Neural cell (in vitro differentiated cells): ENCODE results near the gene TOR4A. TPM values are rescaled to one million over a fixed set of nuclear protein-coding genes. Genes with fewer than 3 reads are reported as not detected.

Experiments used
- H2AFZ ChIP-seq: fragments of 200-600, 300-800 bp; sonication (generic), shearing (Covaris generic); 2 replicates; pipeline ENCODE4 v1.6.0; 2014; ENCODE audit warnings: low read depth, mild to moderate bottlenecking, antibody characterized with exemption, low read length, moderate library complexity
- H3F3A ChIP-seq: fragments of 200-600 bp; shearing (Covaris generic); 2 replicates; pipeline ENCODE4 v1.6.1; 2016; ENCODE audit warnings: mild to moderate bottlenecking, moderate library complexity, mixed read lengths, antibody characterized with exemption, low read length; ENCODE audit not compliant: insufficient read depth, poor library complexity, severe bottlenecking
- H3K27ac ChIP-seq: fragments of 200-600, 300-800 bp; sonication (generic), shearing (Covaris generic); 2 replicates; pipeline ENCODE4 v1.5.1; 2014; ENCODE audit warnings: mild to moderate bottlenecking, low read length, moderate library complexity
- H3K27me3 ChIP-seq: fragments of 300-800, 200-600 bp; sonication (generic), shearing (Covaris generic); 2 replicates; pipeline ENCODE4 v1.6.0; 2014; ENCODE audit warnings: mild to moderate bottlenecking, low read depth, low read length, moderate library complexity; ENCODE audit not compliant: insufficient read depth
- H3K36me3 ChIP-seq: fragments of 300-800, 200-600 bp; sonication (generic), shearing (Covaris generic); 2 replicates; pipeline ENCODE4 v1.5.1; 2014; ENCODE audit warnings: mild to moderate bottlenecking, antibody characterized with exemption, low read length, moderate library complexity; ENCODE audit not compliant: insufficient read depth
- H3K4me2 ChIP-seq: fragments of 300-800, 200-600 bp; sonication (generic), shearing (Covaris generic); 2 replicates; pipeline ENCODE4 v1.6.0; 2014; ENCODE audit warnings: mild to moderate bottlenecking, low read length
- H3K4me3 ChIP-seq: fragments of 300-800, 200-600 bp; sonication (generic), shearing (Covaris generic); 2 replicates; pipeline ENCODE4 v1.5.1; 2014; ENCODE audit warnings: mild to moderate bottlenecking, low read length, moderate library complexity
- H3K79me2 ChIP-seq: fragments of 200-600 bp; shearing (Covaris generic); replicated peaks from 2 replicates; pipeline ENCODE4 v1.6.0; 2014; ENCODE audit warnings: mild to moderate bottlenecking, low read length, moderate library complexity; ENCODE audit not compliant: insufficient read depth
- H3K9ac ChIP-seq: fragments of 300-800, 200-600 bp; sonication (generic), shearing (Covaris generic); 2 replicates; pipeline ENCODE4 v1.6.1; 2016; ENCODE audit warnings: mild to moderate bottlenecking, low read length, mixed read lengths
- H3K9me2 ChIP-seq: fragments of 200-600 bp; shearing (Covaris generic); 2 replicates; pipeline ENCODE4 v1.6.1; 2016; ENCODE audit warnings: mild to moderate bottlenecking, low read length, mixed read lengths; ENCODE audit not compliant: insufficient read depth
- H3K9me3 ChIP-seq: fragments of 200-600, 300-800 bp; sonication (generic), shearing (Covaris generic); 2 replicates; pipeline ENCODE4 v1.6.1; 2016; ENCODE audit warnings: mild to moderate bottlenecking, mixed run types, low read length, moderate library complexity, mixed read lengths
- H4K20me1 ChIP-seq: fragments of 200-600 bp; shearing (Covaris generic); 2 replicates; pipeline ENCODE4 v1.6.1; 2016; ENCODE audit warnings: mild to moderate bottlenecking, mixed run types; ENCODE audit not compliant: insufficient read depth
- EP300 ChIP-seq: fragments of 450-650 bp; conservative IDR thresholded peaks from 2 replicates; pipeline ENCODE4 v1.6.1; 2014; ENCODE audit warnings: antibody characterized with exemption, mild to moderate bottlenecking, moderate library complexity; ENCODE audit not compliant: poor library complexity, severe bottlenecking
- EZH2 ChIP-seq: fragments of 200-600, 300-800 bp; shearing (Covaris generic), sonication (generic); IDR thresholded peaks from 2 replicates; pipeline ENCODE4 v1.6.1; 2014; ENCODE audit warnings: antibody characterized with exemption, low read length, borderline replicate concordance, mild to moderate bottlenecking; ENCODE audit not compliant: insufficient read depth, poor library complexity, severe bottlenecking
- MXI1 ChIP-seq: fragments of 450-650 bp; conservative IDR thresholded peaks from 2 replicates; pipeline ENCODE4 v1.6.1; 2014; ENCODE audit warnings: antibody characterized with exemption, mild to moderate bottlenecking; ENCODE audit not compliant: poor library complexity, severe bottlenecking
- POLR2AphosphoS5 ChIP-seq: IDR thresholded peaks from 2 replicates; pipeline ENCODE4 v1.6.1; 2012
- RAD21 ChIP-seq: fragments of 450-650 bp; conservative IDR thresholded peaks from 2 replicates; pipeline ENCODE4 v1.6.1; 2014; ENCODE audit warnings: antibody characterized with exemption, mild to moderate bottlenecking, moderate library complexity
- REST ChIP-seq: IDR thresholded peaks from 2 replicates; pipeline ENCODE4 v1.6.1; 2012; ENCODE audit warnings: borderline replicate concordance
- SMC3 ChIP-seq: fragments of 450-650 bp; conservative IDR thresholded peaks from 2 replicates; pipeline ENCODE4 v1.6.1; 2014; ENCODE audit warnings: antibody characterized with exemption, mild to moderate bottlenecking, moderate library complexity; ENCODE audit not compliant: poor library complexity
- TAF1 ChIP-seq: IDR thresholded peaks from 2 replicates; pipeline ENCODE4 v1.6.1; 2012; ENCODE audit warnings: low read depth
- polyA plus RNA-seq: library from polyadenylated mRNA; depleted of rRNA; stranded (reverse); fragments of >200 nt; gene quantifications from 2 replicates; pipeline ENCODE4 v1.2.3, GENCODE V29; 2014
- TF ChIP-seq, protein P1 (sequence below): fragments of 450-650 bp; IDR thresholded peaks from 2 replicates; pipeline ENCODE4 v1.5.1; 2014; ENCODE audit warnings: antibody characterized with exemption, mild to moderate bottlenecking, moderate library complexity; ENCODE audit not compliant: poor library complexity, severe bottlenecking

The TOR4A gene
- polyA plus RNA-seq, 1 donor from 2014 or later: 0.50 TPM

DNA sequence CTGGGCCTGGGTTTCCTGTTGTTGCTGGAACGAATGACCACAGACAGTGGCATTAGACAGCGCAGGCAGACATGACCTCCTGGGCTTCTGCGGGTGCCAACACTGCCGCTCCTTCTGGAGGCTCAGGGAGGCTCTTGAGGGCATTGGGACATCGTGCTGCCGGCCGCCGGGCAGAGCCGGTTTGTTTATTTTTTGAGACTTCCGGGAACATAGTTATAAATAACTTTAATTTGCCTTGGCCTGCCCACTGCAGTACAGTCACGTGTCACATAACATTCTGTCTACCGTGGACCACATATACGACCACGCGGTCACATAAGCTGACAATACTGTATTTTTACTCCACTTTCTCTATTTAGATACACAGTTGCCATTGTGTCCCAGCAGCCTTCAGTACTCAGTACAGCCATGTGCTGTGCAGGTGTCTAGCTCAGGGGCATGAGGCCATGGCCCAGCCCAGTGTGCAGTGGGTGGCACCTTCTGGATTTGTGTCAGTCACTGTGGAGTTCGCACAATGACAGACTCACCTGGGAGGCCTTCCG is 8.2 kb upstream of the TOR4A start:
- H3K27me3 ChIP-seq: no peaks in the 10 kb centered on the region
- no peaks in the 10 kb centered on the region for H3K9me3 ChIP-seq
- no peaks in the 10 kb centered on the region for H3K79me2 ChIP-seq
- no peak overlapping the region for H2AFZ ChIP-seq
- H4K20me1 ChIP-seq: no peaks in the 10 kb centered on the region
- no peaks in the 10 kb centered on the region for H3K9me2 ChIP-seq
- H3K36me3 ChIP-seq: peaks cover 7% of the 10 kb centered on the region
- H3K9ac ChIP-seq: no peak overlapping the region
- TF ChIP-seq EZH2 (no peak), RAD21 (no peak), EP300 (no peak), MXI1 (no peak), SMC3 (no peak), POLR2AphosphoS5 (no peak), REST (no peak), TAF1 (no peak)
- TF ChIP-seq, protein P1, sequence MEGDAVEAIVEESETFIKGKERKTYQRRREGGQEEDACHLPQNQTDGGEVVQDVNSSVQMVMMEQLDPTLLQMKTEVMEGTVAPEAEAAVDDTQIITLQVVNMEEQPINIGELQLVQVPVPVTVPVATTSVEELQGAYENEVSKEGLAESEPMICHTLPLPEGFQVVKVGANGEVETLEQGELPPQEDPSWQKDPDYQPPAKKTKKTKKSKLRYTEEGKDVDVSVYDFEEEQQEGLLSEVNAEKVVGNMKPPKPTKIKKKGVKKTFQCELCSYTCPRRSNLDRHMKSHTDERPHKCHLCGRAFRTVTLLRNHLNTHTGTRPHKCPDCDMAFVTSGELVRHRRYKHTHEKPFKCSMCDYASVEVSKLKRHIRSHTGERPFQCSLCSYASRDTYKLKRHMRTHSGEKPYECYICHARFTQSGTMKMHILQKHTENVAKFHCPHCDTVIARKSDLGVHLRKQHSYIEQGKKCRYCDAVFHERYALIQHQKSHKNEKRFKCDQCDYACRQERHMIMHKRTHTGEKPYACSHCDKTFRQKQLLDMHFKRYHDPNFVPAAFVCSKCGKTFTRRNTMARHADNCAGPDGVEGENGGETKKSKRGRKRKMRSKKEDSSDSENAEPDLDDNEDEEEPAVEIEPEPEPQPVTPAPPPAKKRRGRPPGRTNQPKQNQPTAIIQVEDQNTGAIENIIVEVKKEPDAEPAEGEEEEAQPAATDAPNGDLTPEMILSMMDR: no peak
- no peaks in the 10 kb centered on the region for H3F3A ChIP-seq
- no peak overlapping the region for H3K4me2 ChIP-seq
- H3K4me3 ChIP-seq: no peak overlapping the region
- no peak overlapping the region for H3K27ac ChIP-seq

DNA sequence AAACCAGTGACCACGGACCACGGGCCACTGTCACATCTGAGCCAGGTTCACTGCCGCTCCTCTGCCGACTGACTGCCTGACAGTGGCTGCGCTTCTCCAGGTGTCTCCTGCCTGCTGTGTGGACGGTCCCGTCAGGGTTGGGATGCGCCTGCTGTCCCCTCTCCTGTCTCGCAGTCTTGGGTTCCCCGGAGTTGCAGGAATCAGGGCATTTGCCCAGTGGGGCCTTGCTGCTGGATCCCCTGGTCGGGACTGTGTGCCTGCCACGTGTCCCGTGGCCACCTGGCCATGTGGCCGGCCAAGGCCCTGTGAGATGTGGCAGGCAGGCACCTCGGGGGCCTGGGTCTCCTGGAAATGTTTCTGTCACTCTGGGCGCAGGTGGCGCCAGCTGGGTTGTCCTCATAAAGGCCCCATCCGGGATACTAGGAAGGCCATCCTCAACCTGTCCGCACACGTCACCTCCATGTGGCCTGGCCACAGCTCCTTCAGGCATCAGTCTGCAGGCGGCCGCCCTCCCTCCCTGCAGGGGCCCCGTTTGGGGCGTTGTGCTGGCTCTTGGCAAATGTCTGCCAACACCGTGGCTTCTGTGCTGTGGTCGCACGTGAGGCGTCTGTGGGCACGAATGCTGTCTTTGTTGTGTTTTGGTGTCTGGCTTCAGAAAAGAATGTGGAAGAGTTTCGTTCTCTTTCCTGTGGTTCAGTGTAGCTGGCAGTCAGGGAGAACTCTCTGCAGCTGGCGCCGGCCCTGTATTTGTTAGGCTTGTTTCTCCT is 6.4 kb upstream of the TOR4A start:
- TF ChIP-seq REST (no peak), POLR2AphosphoS5 (no peak), EP300 (no peak), RAD21 (no peak), EZH2 (no peak), MXI1 (no peak), TAF1 (no peak), SMC3 (no peak)
- TF ChIP-seq, protein P1: no peak
- no peaks in the 10 kb centered on the region for H3K9me2 ChIP-seq
- no peaks in the 10 kb centered on the region for H3K9me3 ChIP-seq
- peaks cover 7% of the 10 kb centered on the region for H3K36me3 ChIP-seq
- H4K20me1 ChIP-seq: no peaks in the 10 kb centered on the region
- no peak overlapping the region for H3K4me2 ChIP-seq
- H3K27me3 ChIP-seq: no peaks in the 10 kb centered on the region
- no peaks in the 10 kb centered on the region for H3K79me2 ChIP-seq
- H3K9ac ChIP-seq: no peak overlapping the region
- no peak overlapping the region for H2AFZ ChIP-seq
- H3K27ac ChIP-seq: no peak overlapping the region
- H3K4me3 ChIP-seq: no peak overlapping the region
- H3F3A ChIP-seq: no peaks in the 10 kb centered on the region
